ENCODE data around the gene ELF1. TPM values are rescaled to one million over a fixed set of nuclear protein-coding genes. Genes with fewer than 3 reads are reported as not detected.
"Not testable (repeated sequence)": the region's sequence is repeated elsewhere in the genome, so short reads cannot be mapped to it uniquely, and the experiment has no call there.

Gene ELF1
- total RNA-seq, 1 experiment from 2014 or later, result 28.5 TPM

- in situ Hi-C loops (cut with HindIII; ENCODE audit: low pct_unique_long_range_greater_than_20kb, low sequenced_read_pairs); intact Hi-C loops (cut with micrococcal nuclease; ENCODE audit: unreplicated experiment); CTCF ChIA-PET; ATAC-seq; H3K4me3 ChIP-seq (ENCODE audit: low read depth in 2 of 2, low read length in 2 of 2); H3K9me3 ChIP-seq (ENCODE audit: control insufficient read depth, insufficient read depth, low read depth, low read length); H3K27ac ChIP-seq (ENCODE audit: low read length); BruUV-seq (replicated peaks); H3K27me3 ChIP-seq (ENCODE audit: control insufficient read depth, insufficient read depth, low read length); POLR2A ChIA-PET; DNase-seq (ENCODE audit: low read depth, low spot score); H3K36me3 ChIP-seq (ENCODE audit: control insufficient read depth, insufficient read depth, low read length): not testable (repeated sequence)
- H3K4me1 ChIP-seq (ENCODE audit: control insufficient read depth, insufficient read depth, low read length), result peaks cover 18% of the 10 kb centered on the region
These were observed 41.0 kb downstream of the ELF1 start for GRCh38 chr13:40978109-40978508.

DNA sequence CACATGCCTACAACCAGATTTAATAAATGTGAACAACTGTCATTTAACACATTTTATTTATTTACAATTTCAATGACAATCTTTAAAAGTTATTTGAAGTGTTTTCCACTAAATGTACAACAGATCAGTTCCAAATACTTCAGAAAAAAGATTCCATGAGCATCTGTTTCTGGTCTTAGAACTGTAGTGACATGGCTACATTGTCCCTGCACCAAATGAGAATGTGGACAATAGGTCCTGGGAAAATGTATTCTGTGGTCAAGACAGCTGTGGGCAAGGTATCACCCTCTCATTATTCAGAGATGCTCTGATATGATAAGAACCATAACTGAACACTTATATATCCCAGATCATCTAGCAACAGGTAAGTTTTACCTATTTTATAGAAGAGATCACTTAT is 43.7 kb downstream of the ELF1 start:
- BruUV-seq (replicated peaks), result no TSS peak
- H3K27me3 ChIP-seq (ENCODE audit: control insufficient read depth, insufficient read depth, low read length), result no peaks in the 10 kb centered on the region
- no peak overlapping the region for H3K27ac ChIP-seq (ENCODE audit: low read length)
- intact Hi-C loops (cut with micrococcal nuclease; ENCODE audit: unreplicated experiment) (no loop called here), in situ Hi-C loops (cut with HindIII; ENCODE audit: low pct_unique_long_range_greater_than_20kb, low sequenced_read_pairs) (no loop called here)
- no peaks in the 10 kb centered on the region for H3K36me3 ChIP-seq (ENCODE audit: control insufficient read depth, insufficient read depth, low read length)
- ChIA-PET CTCF (no interaction called here), POLR2A (no interaction called here)
- TF ChIP-seq, protein P1, sequence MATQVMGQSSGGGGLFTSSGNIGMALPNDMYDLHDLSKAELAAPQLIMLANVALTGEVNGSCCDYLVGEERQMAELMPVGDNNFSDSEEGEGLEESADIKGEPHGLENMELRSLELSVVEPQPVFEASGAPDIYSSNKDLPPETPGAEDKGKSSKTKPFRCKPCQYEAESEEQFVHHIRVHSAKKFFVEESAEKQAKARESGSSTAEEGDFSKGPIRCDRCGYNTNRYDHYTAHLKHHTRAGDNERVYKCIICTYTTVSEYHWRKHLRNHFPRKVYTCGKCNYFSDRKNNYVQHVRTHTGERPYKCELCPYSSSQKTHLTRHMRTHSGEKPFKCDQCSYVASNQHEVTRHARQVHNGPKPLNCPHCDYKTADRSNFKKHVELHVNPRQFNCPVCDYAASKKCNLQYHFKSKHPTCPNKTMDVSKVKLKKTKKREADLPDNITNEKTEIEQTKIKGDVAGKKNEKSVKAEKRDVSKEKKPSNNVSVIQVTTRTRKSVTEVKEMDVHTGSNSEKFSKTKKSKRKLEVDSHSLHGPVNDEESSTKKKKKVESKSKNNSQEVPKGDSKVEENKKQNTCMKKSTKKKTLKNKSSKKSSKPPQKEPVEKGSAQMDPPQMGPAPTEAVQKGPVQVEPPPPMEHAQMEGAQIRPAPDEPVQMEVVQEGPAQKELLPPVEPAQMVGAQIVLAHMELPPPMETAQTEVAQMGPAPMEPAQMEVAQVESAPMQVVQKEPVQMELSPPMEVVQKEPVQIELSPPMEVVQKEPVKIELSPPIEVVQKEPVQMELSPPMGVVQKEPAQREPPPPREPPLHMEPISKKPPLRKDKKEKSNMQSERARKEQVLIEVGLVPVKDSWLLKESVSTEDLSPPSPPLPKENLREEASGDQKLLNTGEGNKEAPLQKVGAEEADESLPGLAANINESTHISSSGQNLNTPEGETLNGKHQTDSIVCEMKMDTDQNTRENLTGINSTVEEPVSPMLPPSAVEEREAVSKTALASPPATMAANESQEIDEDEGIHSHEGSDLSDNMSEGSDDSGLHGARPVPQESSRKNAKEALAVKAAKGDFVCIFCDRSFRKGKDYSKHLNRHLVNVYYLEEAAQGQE (IDR thresholded peaks at IDR 0.05; ENCODE audit: insufficient read depth in 1 of 2, low read depth in 2 of 2, low read length in 1 of 2), result no peak
- no peak for TF ChIP-seq POLR2AphosphoS5 (IDR thresholded peaks at IDR 0.05; ENCODE audit: low read depth, low read length)
- no peak for TF ChIP-seq SIN3A (IDR thresholded peaks at IDR 0.05; ENCODE audit: borderline replicate concordance, insufficient read depth, low read depth, low read length)
- TF ChIP-seq, protein P2, sequence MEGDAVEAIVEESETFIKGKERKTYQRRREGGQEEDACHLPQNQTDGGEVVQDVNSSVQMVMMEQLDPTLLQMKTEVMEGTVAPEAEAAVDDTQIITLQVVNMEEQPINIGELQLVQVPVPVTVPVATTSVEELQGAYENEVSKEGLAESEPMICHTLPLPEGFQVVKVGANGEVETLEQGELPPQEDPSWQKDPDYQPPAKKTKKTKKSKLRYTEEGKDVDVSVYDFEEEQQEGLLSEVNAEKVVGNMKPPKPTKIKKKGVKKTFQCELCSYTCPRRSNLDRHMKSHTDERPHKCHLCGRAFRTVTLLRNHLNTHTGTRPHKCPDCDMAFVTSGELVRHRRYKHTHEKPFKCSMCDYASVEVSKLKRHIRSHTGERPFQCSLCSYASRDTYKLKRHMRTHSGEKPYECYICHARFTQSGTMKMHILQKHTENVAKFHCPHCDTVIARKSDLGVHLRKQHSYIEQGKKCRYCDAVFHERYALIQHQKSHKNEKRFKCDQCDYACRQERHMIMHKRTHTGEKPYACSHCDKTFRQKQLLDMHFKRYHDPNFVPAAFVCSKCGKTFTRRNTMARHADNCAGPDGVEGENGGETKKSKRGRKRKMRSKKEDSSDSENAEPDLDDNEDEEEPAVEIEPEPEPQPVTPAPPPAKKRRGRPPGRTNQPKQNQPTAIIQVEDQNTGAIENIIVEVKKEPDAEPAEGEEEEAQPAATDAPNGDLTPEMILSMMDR (IDR thresholded peaks at IDR 0.05), result no peak
- no peak for TF ChIP-seq TCF7L2 (IDR thresholded peaks at IDR 0.05; ENCODE audit: low read depth, low read length)
- H3K4me3 ChIP-seq (ENCODE audit: low read depth in 2 of 2, low read length in 2 of 2), result no peak overlapping the region
- ATAC-seq, result no peak
- no peak for DNase-seq (ENCODE audit: low read depth, low spot score)
- H3K4me1 ChIP-seq (ENCODE audit: control insufficient read depth, insufficient read depth, low read length), result peaks cover 4% of the 10 kb centered on the region; the same call in 1 of the 2 replicates
- no peaks in the 10 kb centered on the region for H3K9me3 ChIP-seq (ENCODE audit: control insufficient read depth, insufficient read depth, low read depth, low read length)

DNA sequence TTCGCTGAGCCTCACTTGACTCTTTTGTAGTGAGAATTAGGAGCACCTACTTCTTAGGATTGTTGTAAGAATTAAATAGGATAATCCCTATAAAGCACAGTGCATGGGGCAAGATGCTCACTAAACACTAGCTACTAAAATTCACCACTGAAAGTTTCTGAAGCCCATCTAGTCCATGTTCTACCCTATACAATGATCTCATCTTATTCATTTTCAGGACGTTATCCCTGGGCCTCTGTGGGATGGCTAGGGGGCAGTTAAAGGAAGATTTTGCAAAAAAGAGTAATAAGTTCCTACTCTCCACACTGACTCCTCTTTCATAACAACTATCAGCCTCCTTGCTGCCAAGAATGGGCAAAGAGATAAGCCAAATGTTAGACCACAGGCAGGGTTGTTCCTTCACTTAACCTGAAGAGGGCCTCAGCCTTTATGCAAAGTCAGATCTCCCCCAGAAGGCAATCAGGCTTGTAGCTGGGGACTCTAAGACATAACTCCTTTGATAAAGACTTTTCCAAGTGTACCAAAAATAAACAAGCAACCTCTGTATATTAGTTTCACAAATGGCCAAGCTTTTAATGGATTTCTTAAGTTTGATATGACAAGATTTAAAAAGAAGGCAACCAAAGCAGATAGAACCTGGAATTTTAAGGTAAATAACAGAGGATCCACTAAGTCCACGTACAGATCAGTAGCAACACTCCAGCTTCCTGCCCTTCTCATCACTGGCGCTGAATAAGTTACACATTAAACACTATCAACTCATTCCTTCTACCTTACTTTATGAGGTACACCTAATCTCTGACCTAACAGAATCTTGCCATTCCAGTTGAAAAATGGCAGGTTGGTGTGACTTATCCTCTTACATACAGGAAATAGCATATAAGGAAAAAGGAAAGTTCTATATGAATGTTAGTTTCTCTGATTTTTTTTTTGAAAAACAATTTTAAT is 44.4 kb downstream of the ELF1 start:
- ChIA-PET CTCF (no interaction called here), POLR2A (no interaction called here)
- DNase-seq (ENCODE audit: low read depth, low spot score) (no peak), ATAC-seq (0 out of 2 replicates have a peak, but pooled peaks have one; percentile 71)
- H3K36me3 ChIP-seq (ENCODE audit: control insufficient read depth, insufficient read depth, low read length), result no peaks in the 10 kb centered on the region
- intact Hi-C loops (cut with micrococcal nuclease; ENCODE audit: unreplicated experiment), result no loop called here
- no TSS peak for BruUV-seq (replicated peaks)
- no peaks in the 10 kb centered on the region for H3K9me3 ChIP-seq (ENCODE audit: control insufficient read depth, insufficient read depth, low read depth, low read length)
- H3K27me3 ChIP-seq (ENCODE audit: control insufficient read depth, insufficient read depth, low read length), result no peaks in the 10 kb centered on the region
- peaks cover 4% of the 10 kb centered on the region; the same call in 1 of the 2 replicates for H3K4me1 ChIP-seq (ENCODE audit: control insufficient read depth, insufficient read depth, low read length)
- in situ Hi-C loops (cut with HindIII; ENCODE audit: low pct_unique_long_range_greater_than_20kb, low sequenced_read_pairs), result no loop called here
- no peak overlapping the region for H3K4me3 ChIP-seq (ENCODE audit: low read depth in 2 of 2, low read length in 2 of 2)
- TF ChIP-seq SIN3A (IDR thresholded peaks at IDR 0.05; ENCODE audit: borderline replicate concordance, insufficient read depth, low read depth, low read length) (no peak), TCF7L2 (IDR thresholded peaks at IDR 0.05; ENCODE audit: low read depth, low read length) (no peak)
- TF ChIP-seq, protein P1 (IDR thresholded peaks at IDR 0.05; ENCODE audit: insufficient read depth in 1 of 2, low read depth in 2 of 2, low read length in 1 of 2), result no peak
- TF ChIP-seq, protein P2 (IDR thresholded peaks at IDR 0.05), result peak; percentile 62
- no peak overlapping the region for H3K27ac ChIP-seq (ENCODE audit: low read length)

All from Panc1 (cell line).